ENCODE measurements around the gene ALG9. TPM values are rescaled to one million over a fixed set of nuclear protein-coding genes. Genes with fewer than 3 reads are reported as not detected.

Gene ALG9
- total and polyA plus RNA-seq, 2 donors (not counting 1 experiment from before 2014, with no cell fraction given), result 30.9 to 43.8 TPM

- Histone ChIP-seq H3K9me3 (ENCODE audit: control insufficient read depth, insufficient read depth, low read depth, low read length) (no peaks in the 10 kb centered on the region), H3K9ac (ENCODE audit: insufficient read depth, low read length) (no peak overlapping the region), H3K36me3 (ENCODE audit: control insufficient read depth, insufficient read depth, low read length) (peaks cover 5% of the 10 kb centered on the region), H3K4me1 (ENCODE audit: control insufficient read depth, extremely low read depth, insufficient read depth, low read length) (no peaks in the 10 kb centered on the region), H4K20me1 (ENCODE audit: control insufficient read depth, extremely low read depth, insufficient read depth, low read length) (peaks cover 2% of the 10 kb centered on the region), H3K79me2 (ENCODE audit: control insufficient read depth, insufficient read depth, low read length) (no peaks in the 10 kb centered on the region), H3K4me3 (replicated peaks in 1 of 4; ENCODE audit: control extremely low read depth in 1 of 4, insufficient read depth in 1 of 4, low read depth in 3 of 4, low read length in 4 of 4) (no peak overlapping the region), H3K4me2 (ENCODE audit: extremely low read depth, insufficient read depth, low read length) (no peak overlapping the region), H2AFZ (ENCODE audit: low read length) (no peak overlapping the region), H3K27me3 (ENCODE audit: control insufficient read depth, insufficient read depth, low read length) (no peaks in the 10 kb centered on the region), H3K27ac (ENCODE audit: insufficient read depth, low read length) (no peak overlapping the region)
- DNase-seq (ENCODE audit: low read depth in 2 of 2), result peak; percentile 36 to 73
- TF ChIP-seq EZH2 (IDR thresholded peaks at IDR 0.05; ENCODE audit: low read length, missing control alignments), result no peak
- TF ChIP-seq, protein P1, sequence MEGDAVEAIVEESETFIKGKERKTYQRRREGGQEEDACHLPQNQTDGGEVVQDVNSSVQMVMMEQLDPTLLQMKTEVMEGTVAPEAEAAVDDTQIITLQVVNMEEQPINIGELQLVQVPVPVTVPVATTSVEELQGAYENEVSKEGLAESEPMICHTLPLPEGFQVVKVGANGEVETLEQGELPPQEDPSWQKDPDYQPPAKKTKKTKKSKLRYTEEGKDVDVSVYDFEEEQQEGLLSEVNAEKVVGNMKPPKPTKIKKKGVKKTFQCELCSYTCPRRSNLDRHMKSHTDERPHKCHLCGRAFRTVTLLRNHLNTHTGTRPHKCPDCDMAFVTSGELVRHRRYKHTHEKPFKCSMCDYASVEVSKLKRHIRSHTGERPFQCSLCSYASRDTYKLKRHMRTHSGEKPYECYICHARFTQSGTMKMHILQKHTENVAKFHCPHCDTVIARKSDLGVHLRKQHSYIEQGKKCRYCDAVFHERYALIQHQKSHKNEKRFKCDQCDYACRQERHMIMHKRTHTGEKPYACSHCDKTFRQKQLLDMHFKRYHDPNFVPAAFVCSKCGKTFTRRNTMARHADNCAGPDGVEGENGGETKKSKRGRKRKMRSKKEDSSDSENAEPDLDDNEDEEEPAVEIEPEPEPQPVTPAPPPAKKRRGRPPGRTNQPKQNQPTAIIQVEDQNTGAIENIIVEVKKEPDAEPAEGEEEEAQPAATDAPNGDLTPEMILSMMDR (conservative IDR thresholded peaks at IDR 0.05 in 1 of 2, IDR thresholded peaks at IDR 0.05 in 1 of 2; ENCODE audit: low read depth in 1 of 2, low read length in 2 of 2), result no peak
Observed at GRCh38 chr11:111836721-111837120, 34.7 kb downstream of the ALG9 start.

DNA sequence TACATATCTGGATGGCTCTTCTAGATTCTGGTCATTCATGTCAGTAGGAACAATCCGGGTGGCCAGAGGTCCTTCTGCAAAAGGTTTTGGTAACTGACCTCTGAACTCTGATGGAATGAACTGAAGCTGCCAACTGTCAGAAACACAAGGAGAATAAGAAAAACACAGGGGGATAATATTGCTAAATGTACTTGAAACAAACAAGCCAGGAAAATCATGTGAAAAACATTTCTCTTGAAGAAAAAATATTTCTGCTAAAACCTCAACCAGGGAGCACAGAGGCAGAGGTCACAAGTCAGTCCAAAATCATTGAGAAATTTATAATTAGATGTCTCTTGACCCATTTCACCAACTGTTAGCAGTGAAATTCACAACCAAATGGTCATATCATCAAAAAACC lies 35.2 kb downstream of the ALG9 start:
- peaks cover 2% of the 10 kb centered on the region for H4K20me1 ChIP-seq (ENCODE audit: control insufficient read depth, extremely low read depth, insufficient read depth, low read length)
- TF ChIP-seq EZH2 (IDR thresholded peaks at IDR 0.05; ENCODE audit: low read length, missing control alignments), result no peak
- TF ChIP-seq, protein P1 (conservative IDR thresholded peaks at IDR 0.05 in 1 of 2, IDR thresholded peaks at IDR 0.05 in 1 of 2; ENCODE audit: low read depth in 1 of 2, low read length in 2 of 2), result no peak
- no peaks in the 10 kb centered on the region for H3K27me3 ChIP-seq (ENCODE audit: control insufficient read depth, insufficient read depth, low read length)
- H3K79me2 ChIP-seq (ENCODE audit: control insufficient read depth, insufficient read depth, low read length), result no peaks in the 10 kb centered on the region
- no peak overlapping the region for H3K27ac ChIP-seq (ENCODE audit: insufficient read depth, low read length)
- no peaks in the 10 kb centered on the region for H3K9me3 ChIP-seq (ENCODE audit: control insufficient read depth, insufficient read depth, low read depth, low read length)
- no peak overlapping the region for H3K9ac ChIP-seq (ENCODE audit: insufficient read depth, low read length)
- no peak overlapping the region for H2AFZ ChIP-seq (ENCODE audit: low read length)
- H3K4me1 ChIP-seq (ENCODE audit: control insufficient read depth, extremely low read depth, insufficient read depth, low read length), result no peaks in the 10 kb centered on the region
- H3K36me3 ChIP-seq (ENCODE audit: control insufficient read depth, insufficient read depth, low read length), result peaks cover 6% of the 10 kb centered on the region
- DNase-seq (ENCODE audit: low read depth in 2 of 2), result peak in 1 of 2 donors; percentile 41
- H3K4me2 ChIP-seq (ENCODE audit: extremely low read depth, insufficient read depth, low read length), result no peak overlapping the region
- H3K4me3 ChIP-seq (replicated peaks in 1 of 4; ENCODE audit: control extremely low read depth in 1 of 4, insufficient read depth in 1 of 4, low read depth in 3 of 4, low read length in 4 of 4), result no peak overlapping the region

- Histone ChIP-seq H2AFZ (ENCODE audit: low read length) (no peak overlapping the region), H3K4me1 (ENCODE audit: control insufficient read depth, extremely low read depth, insufficient read depth, low read length) (no peaks in the 10 kb centered on the region), H3K4me2 (ENCODE audit: extremely low read depth, insufficient read depth, low read length) (no peak overlapping the region), H3K79me2 (ENCODE audit: control insufficient read depth, insufficient read depth, low read length) (no peaks in the 10 kb centered on the region), H4K20me1 (ENCODE audit: control insufficient read depth, extremely low read depth, insufficient read depth, low read length) (peaks cover 2% of the 10 kb centered on the region), H3K4me3 (replicated peaks in 1 of 4; ENCODE audit: control extremely low read depth in 1 of 4, insufficient read depth in 1 of 4, low read depth in 3 of 4, low read length in 4 of 4) (no peak overlapping the region), H3K9ac (ENCODE audit: insufficient read depth, low read length) (no peak overlapping the region), H3K27me3 (ENCODE audit: control insufficient read depth, insufficient read depth, low read length) (no peaks in the 10 kb centered on the region), H3K9me3 (ENCODE audit: control insufficient read depth, insufficient read depth, low read depth, low read length) (no peaks in the 10 kb centered on the region), H3K36me3 (ENCODE audit: control insufficient read depth, insufficient read depth, low read length) (peaks cover 7% of the 10 kb centered on the region), H3K27ac (ENCODE audit: insufficient read depth, low read length) (no peak overlapping the region)
- DNase-seq (ENCODE audit: low read depth in 2 of 2), result no peak
- TF ChIP-seq, protein P1 (conservative IDR thresholded peaks at IDR 0.05 in 1 of 2, IDR thresholded peaks at IDR 0.05 in 1 of 2; ENCODE audit: low read depth in 1 of 2, low read length in 2 of 2), result no peak
Observed at GRCh38 chr11:111835665-111836064, 35.7 kb downstream of the ALG9 start.
